Measurements from ENCODE around the gene FUT3.
"Not testable (repeated sequence)": the region's sequence is repeated elsewhere in the genome, so short reads cannot be mapped to it uniquely, and the experiment has no call there.

FUT3 gene

DNA sequence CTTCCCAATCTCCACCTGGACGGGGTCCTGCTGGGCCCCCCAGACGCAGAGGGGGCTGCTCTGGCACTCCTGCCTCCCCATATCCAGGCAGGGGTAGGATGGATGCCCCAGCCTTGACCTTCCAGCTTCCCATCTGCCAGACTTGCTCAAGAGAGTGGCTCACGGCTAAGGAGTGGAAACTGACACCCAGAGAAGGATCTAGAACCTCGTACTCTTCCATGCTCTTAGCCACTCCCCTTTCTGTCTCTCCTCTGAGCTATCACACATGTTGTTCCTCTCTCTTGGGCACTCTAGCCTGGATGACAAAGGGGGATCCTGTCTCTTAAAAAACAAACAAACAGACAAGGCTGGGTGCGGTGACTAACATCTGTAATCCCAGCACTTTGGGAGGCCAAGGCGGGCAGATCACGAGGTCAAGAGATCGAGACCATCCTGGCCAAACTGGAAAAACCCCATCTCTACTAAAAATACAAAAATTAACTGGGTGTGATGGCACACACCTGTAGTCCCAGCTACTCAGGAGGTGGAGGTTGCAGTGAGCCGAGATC lies 31.2 kb upstream of the FUT3 start:
- no peak for DNase-seq

DNA sequence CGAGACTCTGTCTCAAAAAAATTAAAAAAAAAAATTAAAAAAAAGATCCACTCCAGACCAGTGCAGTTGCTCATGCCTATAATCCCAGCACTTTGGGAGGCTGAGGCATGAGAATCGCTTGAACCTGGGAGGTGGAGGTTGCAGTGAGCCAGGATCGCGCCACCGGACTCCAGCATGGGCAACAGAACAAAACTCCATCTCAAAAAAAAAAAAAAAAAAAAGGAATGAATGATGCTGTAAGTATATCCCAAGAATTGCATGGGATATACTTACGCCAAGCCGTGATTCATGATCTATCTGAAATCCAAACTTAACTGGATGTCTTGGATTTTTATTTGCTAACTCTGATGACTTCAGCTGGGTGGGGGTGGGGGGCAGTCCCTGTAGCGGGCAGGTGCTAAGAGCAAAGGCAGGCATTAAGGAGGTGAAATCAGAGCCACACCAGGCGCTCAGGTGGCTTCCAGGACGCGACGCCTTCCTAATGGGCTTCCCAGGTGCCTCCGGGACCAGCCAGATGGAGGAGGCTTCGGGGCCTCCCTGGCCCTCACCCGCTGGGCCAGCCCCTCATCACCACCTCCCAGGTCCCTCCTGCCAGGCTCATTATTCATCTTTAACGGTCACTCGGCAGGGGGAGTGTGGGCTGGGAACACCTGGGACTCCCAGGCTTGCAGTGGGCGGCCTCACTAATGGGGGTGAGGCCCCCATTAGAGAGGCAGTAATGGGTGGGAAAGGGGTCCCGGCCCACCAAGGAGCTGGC lies 30.5 kb upstream of the FUT3 start:
- no peak for DNase-seq

DNA sequence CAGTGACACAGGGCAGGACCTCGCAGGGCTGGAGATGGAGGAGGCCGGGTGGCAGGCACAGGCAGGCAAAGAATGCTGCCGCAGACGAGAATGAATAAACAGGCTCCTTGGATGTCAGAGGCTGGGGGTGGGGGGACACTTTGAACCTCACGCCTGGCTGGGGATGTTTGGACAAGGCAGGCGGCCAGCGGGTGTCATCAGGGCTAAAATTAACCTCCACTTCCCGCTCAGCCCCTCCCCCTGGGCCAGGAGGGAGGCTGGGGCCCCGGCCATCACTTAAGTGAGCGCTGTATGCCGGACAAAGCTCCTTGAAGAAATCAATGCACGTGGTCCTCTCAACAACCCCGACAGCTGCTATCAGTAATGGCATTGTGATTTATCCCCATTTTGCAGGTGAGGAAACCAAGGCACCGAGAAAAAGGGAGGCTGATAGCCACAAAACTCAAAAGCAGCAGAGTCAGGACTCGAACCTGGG lies 29.4 kb upstream of the FUT3 start:
- peak in 3 of 56 donors; percentile 5 to 38 (median 12) for DNase-seq

DNA sequence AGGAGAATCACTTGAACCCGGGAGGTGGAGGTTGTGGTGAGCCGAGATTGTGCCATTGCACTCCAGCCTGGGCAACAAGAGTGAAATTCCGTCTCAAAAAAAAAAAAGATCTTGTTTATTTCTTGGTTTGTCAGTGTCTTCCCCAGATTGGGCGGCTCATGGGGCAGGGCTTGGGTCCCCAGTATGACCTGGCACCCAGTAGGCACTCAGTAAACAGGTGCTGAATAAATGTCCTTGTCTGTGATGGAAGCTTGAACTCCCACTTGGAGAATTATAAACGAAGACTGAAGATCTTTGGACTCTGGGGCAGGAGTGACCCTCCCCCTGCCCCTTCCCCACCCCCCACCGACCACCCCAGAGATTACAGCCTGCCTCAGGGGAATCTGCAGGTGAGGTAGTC lies 28.9 kb upstream of the FUT3 start:
- DNase-seq: no peak

DNA sequence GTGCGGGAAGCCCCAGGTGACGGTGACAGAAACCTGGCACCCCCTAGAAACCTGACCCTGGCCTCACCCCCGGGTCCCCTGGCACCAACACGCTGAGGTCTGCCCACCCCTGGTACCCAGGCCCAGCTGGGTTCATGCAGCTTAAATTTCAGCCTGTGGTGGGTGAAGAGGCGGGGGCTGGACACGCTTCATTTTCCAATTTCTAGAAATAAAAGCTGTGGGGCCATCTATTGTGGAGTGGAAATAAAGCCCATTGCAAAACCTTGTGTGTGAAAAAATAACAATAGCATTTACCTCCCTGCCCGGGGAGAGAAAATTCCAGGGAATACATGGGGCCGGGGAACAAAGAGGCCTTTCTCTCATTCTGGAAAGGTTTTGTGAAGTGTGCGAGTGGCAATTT lies 26.6 kb upstream of the FUT3 start:
- no peak for DNase-seq

DNA sequence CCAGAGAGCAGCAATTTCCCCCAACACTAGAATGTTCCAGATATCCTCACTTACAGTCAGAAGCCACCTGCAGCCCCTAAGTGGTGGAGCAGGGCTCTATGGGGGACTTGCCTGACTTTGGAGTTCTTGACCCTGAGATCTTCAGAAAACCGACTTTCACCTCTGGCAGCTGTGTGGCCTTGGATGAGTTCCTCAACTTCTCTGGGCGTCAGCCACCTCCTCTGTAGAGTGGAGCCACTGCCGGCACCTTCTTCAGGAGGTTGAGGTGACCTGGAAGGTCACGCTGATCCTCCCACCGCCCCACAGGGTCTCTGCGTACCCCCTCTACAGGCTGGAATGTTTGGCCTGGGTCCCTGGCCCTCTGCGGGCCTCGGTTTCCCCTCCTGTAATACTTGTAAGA lies 26.2 kb upstream of the FUT3 start:
- DNase-seq: no peak

DNA sequence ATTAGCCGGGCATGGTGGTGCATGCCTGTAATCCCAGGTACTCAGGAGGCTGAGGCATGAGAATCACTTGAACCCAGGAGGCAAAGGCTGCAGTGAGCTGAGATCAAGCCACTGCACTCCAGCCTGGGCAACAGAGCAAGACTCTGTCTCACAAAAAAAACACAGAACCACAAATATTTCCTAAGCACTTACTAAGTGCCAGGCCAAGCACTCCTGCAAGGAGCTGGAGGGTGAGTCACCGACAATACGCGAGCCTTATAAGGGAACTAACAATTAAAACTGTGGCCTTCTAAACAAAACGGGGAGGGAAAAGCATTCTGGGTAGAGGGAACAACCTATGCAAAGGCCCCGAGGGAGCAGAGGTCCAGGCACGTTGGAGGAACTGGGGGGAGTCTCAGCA lies 23.2 kb upstream of the FUT3 start:
- DNase-seq: not testable (repeated sequence)

DNA sequence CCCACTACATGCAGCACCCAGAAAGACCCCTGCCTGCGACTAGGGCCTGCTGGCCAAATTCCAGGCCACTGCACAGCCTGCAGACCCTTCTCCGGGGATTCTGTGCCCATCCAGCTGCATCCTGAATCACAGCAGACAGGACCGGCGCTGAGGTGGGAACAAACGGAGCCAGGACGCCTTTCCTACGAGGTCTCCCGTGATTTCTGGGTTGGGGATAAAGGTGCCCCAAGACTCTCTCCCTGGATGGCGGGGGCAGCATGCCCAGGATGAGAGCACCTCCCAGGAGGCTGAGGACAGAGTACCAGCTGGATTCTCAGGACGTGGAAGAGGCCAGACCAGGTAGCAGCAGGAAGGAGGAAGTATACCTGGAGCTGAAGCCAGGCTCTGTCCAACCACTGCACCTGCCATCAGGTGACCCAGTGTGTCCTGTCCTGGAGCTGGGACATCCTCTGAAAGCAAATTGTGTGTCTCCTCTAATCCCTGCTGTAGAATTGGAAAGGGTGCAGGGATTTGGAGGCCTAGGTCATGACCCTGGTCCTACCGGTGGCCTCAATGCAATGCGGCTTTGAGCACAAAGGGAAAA lies 22.5 kb upstream of the FUT3 start:
- DNase-seq: no peak

DNA sequence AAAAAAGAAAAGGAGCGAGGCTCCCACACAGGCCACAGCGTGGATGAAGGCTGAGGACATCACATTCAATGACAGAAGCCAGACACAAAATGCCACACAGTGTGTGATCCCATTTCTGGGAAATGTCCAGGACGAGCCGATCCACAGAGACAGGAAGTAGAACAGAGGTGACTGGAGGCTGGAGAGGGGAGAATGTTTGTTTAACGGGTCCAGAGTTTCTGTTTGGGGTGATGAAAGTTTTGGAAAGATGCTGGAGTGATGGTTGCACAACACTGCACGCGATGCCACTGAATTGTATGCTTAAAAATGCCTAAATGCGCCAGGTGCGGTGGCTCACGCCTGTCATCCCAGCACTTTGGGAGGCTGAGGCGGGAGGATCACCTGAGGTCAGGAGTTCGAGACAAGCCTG lies 19.7 kb upstream of the FUT3 start:
- DNase-seq: no peak

DNA sequence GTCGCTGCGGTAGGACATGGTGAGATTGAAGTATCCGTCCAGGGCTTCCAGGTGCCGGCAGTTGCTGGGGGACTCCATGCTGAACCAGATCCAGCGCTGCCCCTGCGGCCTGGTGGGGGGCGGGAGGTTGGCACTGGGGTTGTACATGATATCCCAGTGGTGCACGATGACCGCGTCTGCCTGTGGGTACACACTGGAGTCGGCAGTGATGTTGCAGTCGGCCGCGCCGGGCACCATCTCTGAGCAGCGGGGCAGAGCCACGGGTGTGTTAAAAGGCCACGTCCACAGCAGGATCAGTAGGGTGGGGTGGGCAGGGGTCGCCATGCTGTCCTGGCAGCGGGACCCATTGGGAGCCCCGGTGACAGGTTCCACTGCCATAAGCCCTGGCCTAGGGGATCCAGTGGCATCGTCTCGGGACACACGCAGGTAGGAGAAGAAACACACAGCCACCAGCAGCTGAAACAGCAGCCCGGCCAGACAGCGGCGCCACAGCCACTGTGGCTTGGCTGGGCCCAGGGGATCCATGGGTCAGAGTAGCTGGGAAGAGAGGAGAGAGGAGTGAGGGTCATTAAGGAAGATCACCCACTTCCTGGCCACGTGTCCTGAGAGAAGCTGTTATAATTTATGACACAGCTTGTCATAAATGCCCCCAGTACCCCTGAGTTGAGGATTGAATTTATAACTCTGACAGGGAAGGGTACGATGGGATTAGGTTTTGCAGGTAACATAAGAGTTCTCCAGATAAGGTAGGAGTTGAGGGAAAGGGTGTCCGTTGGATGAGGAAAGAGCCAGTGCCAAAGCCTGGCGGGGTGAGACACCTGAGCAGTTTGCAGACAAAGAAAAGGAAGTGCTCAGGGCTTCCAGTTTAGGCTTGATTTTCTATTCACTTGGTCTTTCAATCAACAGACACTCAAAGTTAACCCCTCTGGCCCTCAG lies 16.2 kb upstream of the FUT3 start:
- DNase-seq: no peak

DNA sequence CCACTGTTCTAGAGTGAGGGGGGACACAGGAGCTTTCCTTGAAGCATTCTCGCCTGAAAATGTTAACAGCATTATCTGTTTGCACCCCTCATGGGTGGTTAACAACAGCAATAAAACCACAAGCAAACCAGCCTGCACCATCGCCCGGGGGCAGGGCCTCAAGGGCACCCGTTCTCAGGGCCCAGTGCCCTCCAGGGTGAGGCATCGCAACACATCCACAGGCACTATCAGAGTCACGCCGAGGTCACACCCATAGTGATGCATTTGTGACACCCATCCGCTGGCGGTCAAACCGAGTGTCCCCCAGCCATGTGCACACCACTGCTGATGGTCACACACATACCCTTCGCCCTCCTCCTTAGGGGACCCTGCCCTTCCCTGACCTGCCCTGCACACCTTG lies 14.5 kb upstream of the FUT3 start:
- no peak for DNase-seq

DNA sequence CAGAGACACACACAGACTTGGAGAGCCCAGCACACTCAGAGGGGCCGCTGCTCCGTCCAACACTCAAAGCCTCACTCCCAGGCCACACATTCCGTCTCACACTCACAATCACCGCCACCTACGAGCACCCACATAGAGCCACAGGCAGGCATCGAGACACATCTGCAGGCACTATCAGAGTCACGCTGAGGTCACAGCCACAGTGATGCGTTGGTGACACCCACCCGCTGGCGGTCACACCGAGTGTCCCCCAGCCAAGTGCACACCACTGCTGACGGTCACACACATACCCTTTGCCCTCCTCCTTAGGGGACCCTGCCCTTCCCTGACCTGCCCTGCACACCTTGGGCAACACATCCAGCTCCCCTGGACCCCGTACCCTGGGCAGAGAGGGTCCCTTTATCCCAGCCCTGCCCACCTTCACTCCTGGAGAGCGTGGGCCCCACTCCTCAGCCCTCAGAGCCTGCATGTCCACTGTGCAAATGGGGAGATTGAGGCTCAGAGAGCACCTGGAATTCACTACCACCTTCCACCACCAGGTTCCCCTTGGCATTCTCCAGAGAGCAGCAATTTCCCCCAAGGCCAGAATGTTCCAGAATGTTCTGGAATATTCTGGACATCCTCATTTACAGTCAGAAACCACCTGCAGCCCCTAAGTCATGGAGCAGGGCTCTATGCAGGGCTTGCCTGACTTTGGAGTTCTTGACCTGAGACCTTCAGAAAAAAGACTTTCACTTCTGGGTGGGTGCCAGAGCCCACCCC lies 13.7 kb upstream of the FUT3 start:
- no peak for DNase-seq

DNA sequence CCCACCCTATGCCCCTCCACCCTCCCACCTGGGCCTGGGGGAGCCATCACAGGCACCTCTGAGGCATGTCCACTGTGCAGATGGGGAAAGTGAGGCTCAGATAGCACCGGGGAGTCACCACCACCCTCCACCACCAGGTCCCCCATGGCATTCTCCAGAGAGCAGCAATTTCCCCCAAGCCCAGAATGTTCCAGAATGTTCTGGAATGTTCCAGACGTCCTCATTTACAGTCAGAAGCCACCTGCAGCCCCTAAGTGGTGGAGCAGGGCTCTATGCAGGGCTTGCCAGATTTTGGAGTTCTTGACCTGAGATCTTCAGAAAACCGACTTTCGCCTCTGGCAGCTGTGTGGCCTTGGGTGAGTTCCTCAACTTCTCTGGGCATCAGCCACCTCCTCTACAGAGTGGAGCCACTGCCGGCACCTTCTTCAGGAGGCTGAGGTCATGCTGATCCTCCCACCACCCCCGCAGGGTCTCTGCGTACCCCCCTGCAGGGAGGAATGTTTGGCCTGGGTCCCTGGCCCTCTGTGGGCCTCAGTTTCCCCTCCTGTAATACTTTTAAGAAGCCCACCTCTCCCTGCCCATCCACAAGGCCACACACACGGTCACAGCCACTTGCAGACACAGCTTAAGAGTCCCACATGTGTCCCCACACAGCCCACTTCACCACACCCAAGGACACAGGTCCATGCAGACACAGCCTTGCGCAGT lies 12.9 kb upstream of the FUT3 start:
- DNase-seq: peak in 1 of 56 donors; percentile 39

DNA sequence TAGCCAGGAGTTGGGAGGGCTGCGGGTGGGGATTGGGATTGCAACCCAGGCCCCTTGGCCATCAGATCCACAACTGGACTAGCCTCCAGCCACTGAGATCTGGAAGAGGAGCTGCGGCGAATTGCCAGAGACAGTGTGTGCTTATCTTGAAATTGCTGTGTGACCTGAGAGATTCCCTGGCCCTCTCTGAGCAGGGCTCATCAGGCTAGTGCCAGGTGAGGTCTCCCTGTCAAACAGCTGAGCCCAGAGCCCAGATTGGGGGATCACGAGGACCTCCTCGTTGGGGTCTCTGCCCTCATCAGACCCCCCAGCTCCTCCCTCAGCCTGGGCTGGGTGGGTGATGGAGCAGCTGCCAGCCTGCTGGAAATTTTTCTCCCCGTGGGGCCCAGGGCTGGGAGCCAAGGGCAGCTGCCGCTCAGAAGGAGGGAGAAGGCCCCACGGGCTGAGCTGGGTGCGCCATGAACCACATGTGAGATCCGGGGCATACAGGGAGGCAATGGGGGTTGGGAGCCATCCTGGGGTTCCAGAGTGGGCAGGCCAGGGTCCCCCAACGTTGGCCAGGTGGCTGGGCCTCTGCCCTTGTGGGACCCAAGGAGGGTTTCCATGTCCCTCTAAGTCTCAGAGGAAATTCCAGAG lies 11.9 kb upstream of the FUT3 start:
- no peak for DNase-seq

DNA sequence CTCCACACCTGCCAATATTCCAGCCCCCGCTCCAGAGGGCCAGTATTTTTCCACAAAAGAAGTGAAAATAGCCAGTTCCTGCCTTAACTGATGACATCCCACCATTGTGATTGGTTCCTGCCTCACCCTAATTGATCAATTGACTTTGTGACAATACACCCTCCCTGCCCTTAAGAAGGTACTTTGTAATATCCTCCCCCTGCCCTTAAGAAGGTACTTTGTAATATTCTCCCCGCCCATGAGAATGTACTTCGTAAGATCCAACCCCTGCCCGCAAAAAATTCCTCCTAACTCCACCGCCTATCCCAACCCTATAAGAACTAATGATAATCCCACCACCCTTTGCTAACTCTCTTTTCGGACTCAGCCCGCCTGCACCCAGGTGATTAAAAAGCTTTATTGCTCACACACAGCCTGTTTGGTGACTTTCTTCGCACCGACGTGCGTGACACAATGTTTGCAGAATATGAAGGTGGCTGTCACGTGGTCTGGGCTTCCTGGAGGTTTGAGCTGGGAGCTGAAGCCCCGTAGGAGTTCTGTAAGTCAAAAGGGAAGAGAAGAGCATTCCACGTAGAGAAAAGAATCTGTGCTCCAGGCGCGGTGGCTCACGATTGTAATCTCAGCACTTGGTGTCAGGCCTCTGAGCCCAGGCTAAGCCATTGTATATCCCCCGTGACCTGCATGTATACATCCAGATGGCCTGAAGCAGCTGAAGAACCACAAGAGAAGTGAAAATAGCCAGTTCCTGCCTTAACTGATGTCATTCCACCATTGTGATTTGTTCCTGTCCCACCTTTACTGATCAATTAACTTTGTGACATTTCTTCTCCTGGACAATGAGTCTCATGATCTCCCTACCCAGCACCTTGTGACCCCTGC lies 6.2 kb upstream of the FUT3 start:
- DNase-seq: no peak

DNA sequence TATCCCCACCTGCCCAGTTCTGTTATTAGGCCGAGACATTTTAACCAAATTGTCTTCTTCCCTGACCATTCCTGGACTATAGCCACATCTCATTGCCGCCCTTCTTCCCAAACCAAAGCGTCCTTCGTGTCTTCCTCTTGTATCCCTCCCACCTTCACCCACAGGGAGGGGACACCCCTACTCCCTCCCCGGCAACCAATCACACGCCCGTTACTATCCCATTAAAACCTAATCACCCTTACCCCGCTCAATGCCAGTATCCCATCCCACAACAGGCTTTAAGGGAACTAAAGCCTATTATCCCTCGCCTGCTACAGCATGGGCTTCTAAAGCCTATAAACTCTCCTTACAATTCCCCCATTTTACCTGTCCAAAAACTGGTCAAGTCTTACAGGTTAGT lies 3.9 kb upstream of the FUT3 start:
- DNase-seq: not testable (repeated sequence)

DNA sequence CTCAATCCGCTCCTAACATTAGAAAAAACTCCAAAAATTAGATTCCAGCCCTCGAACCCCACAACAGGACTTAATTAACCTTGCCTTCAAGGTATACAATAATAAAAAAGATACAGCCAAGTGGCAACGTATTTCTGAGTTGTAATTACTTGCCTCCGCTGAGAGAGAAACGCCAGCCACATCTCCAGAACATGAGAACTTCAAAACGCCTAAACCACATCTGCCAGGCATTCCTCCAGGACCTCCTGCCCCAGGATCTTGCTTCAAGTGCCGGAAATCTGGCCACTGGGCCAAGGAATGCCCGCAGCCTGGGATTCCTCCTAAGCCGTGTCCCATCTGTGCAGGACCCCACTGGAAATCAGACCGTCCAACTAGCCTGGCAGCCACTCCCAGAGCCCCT lies 2.9 kb upstream of the FUT3 start:
- not testable (repeated sequence) for DNase-seq

DNA sequence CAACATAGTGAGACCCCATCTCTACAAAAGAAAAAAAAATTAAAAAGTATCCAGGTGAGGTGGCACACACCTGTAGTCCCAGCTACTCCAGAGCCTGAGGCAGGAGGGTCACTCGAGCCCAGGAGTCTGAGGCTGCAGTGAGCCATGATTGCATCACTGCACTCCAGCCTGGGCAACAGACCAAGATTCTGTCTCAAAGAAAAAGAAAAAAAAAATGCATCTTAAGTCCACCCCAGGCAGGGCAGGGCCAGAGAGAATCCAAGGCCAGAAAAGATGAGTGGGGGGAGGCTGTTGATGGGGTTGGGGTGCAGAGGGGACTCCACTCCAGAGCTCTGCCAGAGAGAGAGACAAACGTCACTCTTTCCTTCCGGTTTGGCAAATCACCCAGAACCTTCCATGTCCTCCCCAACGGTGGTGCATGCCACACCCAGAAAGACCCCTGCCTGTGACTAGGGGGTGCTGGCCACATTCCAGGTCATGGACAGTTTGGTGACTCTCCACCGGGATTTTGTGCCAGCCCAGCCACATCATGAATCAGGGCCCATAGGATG lies 431 bp downstream of the FUT3 start:
- DNase-seq: peak in 1 of 56 donors; percentile 14
